Spleen (tissue), 7 donors: ENCODE results near the gene CPTP.

ENCODE experiments used
- CTCF ChIP-seq, 11 experiments: fragments of 200-600 bp in 7 of 11; fragments of 450-650 bp in 4 of 11; sonication (generic) in 4 of 11; IDR thresholded peaks in 8 of 11; conservative IDR thresholded peaks in 3 of 11; 1 replicate in 7 of 11; 2 replicates in 4 of 11; pipeline versions ENCODE4 v1.4.0 to v1.8.0; 2016 to 2021; ENCODE audit warnings: antibody characterized with exemption in 11 of 11, inconsistent platforms in 4 of 11, mild to moderate bottlenecking in 1 of 11
- POLR2A ChIP-seq, 3 donors: fragments of 450-650 bp; IDR thresholded peaks; one replicate each; pipeline ENCODE4 v1.5.1; 2017; ENCODE audit warnings: antibody characterized with exemption in 3 of 3, mild to moderate bottlenecking in 1 of 3
- POLR2AphosphoS5 ChIP-seq, 3 donors: sonication (generic); formaldehyde crosslinking; IDR thresholded peaks; one replicate each; pipeline ENCODE4 v1.5.1; 2017; ENCODE audit warnings: antibody characterized with exemption in 3 of 3
- donor health status: DM: no; HTN: no; CAD: no; lungs with moderate emphysema.
- donor health status: DM: no; HTN: no; CAD: no.
- donor health status: DM: no; HTN: no; CAD: no.

GRCh38 chr1:1336931-1337792 lies 12.6 kb downstream of the CPTP start:
- no peak for TF ChIP-seq CTCF (IDR thresholded peaks at IDR 0.05 in 8 of 11, conservative IDR thresholded peaks at IDR 0.05 in 3 of 11)
- no peak for TF ChIP-seq POLR2AphosphoS5 (IDR thresholded peaks at IDR 0.05)
- no peak for TF ChIP-seq POLR2A (IDR thresholded peaks at IDR 0.05)
